C4-2B (cell line): ENCODE data around the gene ELFN1.

Source experiments
- H3K27ac ChIP-seq: fragments of 450-650 bp; 2 replicates; pipeline ENCODE4 v1.5.1; 2017
- CTCF ChIP-seq: fragments of 450-650 bp; conservative IDR thresholded peaks from 2 replicates; pipeline ENCODE4 v1.5.1; 2017; ENCODE audit warnings: mild to moderate bottlenecking
- ZFX ChIP-seq: fragments of 450-650 bp; IDR thresholded peaks from 2 replicates; pipeline ENCODE4 v1.6.1; 2017

Gene ELFN1

GRCh38 chr7:1729773-1730172 lies 59.7 kb downstream of the ELFN1 start:
- H3K27ac ChIP-seq, result no peak overlapping the region
- TF ChIP-seq CTCF, result no peak
- TF ChIP-seq ZFX, result no peak

GRCh38 chr7:1732072-1732471 lies 62.0 kb downstream of the ELFN1 start:
- H3K27ac ChIP-seq, result no peak overlapping the region
- TF ChIP-seq CTCF, result no peak
- TF ChIP-seq ZFX, result no peak

- H3K27ac ChIP-seq, result no peak overlapping the region
- no peak for TF ChIP-seq CTCF
- no peak for TF ChIP-seq ZFX
Measured at GRCh38 chr7:1732645-1733044, 62.6 kb downstream of the ELFN1 start.

- no peak for TF ChIP-seq ZFX
- TF ChIP-seq CTCF, result no peak
- H3K27ac ChIP-seq, result no peak overlapping the region
Measured at GRCh38 chr7:1733206-1733907, 63.3 kb downstream of the ELFN1 start.

GRCh38 chr7:1733908-1734730 lies 64.0 kb downstream of the ELFN1 start:
- TF ChIP-seq CTCF (no peak), ZFX (no peak)
- H3K27ac ChIP-seq, result no peak overlapping the region

GRCh38 chr7:1735262-1735661 lies 65.2 kb downstream of the ELFN1 start:
- TF ChIP-seq CTCF (no peak), ZFX (no peak)
- no peak overlapping the region for H3K27ac ChIP-seq

GRCh38 chr7:1735806-1736483 lies 65.9 kb downstream of the ELFN1 start:
- H3K27ac ChIP-seq, result no peak overlapping the region
- TF ChIP-seq CTCF (no peak), ZFX (no peak)
